ENCODE results near the gene TAAR2. TPM values are rescaled to one million over a fixed set of nuclear protein-coding genes. Genes with fewer than 3 reads are reported as not detected.

TAAR2 gene
- total and polyA plus RNA-seq, 2 of the 13 experiments (the other 11 are each of a cell fraction or from before 2014, with no cell fraction given), result not detected

GRCh38 chr6:132614554-132614953, 9.5 kb downstream of the TAAR2 start:
- Histone ChIP-seq H3K27ac (ENCODE audit: extremely low read length, insufficient read depth, low read length) (no peak overlapping the region), H4K20me1 (ENCODE audit: insufficient read depth, low read length) (no peaks in the 10 kb centered on the region), H3K9me3 (ENCODE audit: low read length) (no peaks in the 10 kb centered on the region), H3K9ac (ENCODE audit: insufficient read depth, low read depth, low read length) (no peak overlapping the region), H3K4me1 (ENCODE audit: insufficient read depth, low read length) (peaks cover 10% of the 10 kb centered on the region; the same call in 1 of the 2 replicates), H3K4me2 (ENCODE audit: low read depth, low read length) (peak overlapping the region; percentile 32), H3K27me3 (ENCODE audit: control insufficient read depth in 1 of 2, insufficient read depth in 2 of 2, low read length in 2 of 2) (no peaks in the 10 kb centered on the region), H3K4me3 (replicated peaks in 1 of 3; ENCODE audit: insufficient read depth in 1 of 3, low read depth in 2 of 3, low read length in 3 of 3) (no peak overlapping the region; a peak in 1 of 6 replicates), H2AFZ (ENCODE audit: low read length) (no peak overlapping the region), H3K36me3 (replicated peaks in 1 of 2; ENCODE audit: control insufficient read depth in 1 of 2, insufficient read depth in 2 of 2, low read length in 2 of 2) (no peaks in the 10 kb centered on the region), H3K79me2 (ENCODE audit: insufficient read depth, low read length) (no peaks in the 10 kb centered on the region)
- WGBS (ENCODE audit: low lambda C conversion rate), result 39% methylated on average over 6 of the region's 7 CpGs
- no peak for DNase-seq (ENCODE audit: low spot score)
- no peak for FAIRE-seq
- CTCF ChIA-PET (ENCODE audit: low intra/inter-chr PET ratio, low total read pairs), result no interaction called here
- ATAC-seq, result no peak
- no TSS peak for BruUV-seq (replicated peaks)
- TF ChIP-seq AFF4 (CRISPR knock-in tag; IDR thresholded peaks at IDR 0.05) (no peak), FOXM1 (CRISPR knock-in tag; IDR thresholded peaks at IDR 0.05) (no peak), PCBP2 (optimal IDR thresholded peaks at IDR 0.05; ENCODE audit: low read depth, low read length, poor library complexity, severe bottlenecking) (no peak), PTBP1 (IDR thresholded peaks at IDR 0.05; ENCODE audit: low read depth, low read length, poor library complexity, severe bottlenecking) (no peak), ZNF737 (CRISPR knock-in tag; IDR thresholded peaks at IDR 0.05; ENCODE audit: borderline replicate concordance) (no peak), FOXK2 (IDR thresholded peaks at IDR 0.05) (no peak), CHD2 (IDR thresholded peaks at IDR 0.05; ENCODE audit: low read depth, low read length) (no peak)
- TF ChIP-seq, protein P1, sequence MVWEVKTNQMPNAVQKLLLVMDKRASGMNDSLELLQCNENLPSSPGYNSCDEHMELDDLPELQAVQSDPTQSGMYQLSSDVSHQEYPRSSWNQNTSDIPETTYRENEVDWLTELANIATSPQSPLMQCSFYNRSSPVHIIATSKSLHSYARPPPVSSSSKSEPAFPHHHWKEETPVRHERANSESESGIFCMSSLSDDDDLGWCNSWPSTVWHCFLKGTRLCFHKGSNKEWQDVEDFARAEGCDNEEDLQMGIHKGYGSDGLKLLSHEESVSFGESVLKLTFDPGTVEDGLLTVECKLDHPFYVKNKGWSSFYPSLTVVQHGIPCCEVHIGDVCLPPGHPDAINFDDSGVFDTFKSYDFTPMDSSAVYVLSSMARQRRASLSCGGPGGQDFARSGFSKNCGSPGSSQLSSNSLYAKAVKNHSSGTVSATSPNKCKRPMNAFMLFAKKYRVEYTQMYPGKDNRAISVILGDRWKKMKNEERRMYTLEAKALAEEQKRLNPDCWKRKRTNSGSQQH (CRISPR knock-in tag; IDR thresholded peaks at IDR 0.05; ENCODE audit: low read depth), result no peak
- in situ Hi-C loops (cut with HindIII; ENCODE audit: extremely low pct_ligation_motif_present, low pct_unique_long_range_greater_than_20kb) (no loop called here), intact Hi-C loops (cut with micrococcal nuclease; ENCODE audit: unreplicated experiment) (no loop called here)
- POLR2A ChIA-PET, result no interaction called here
